Sigmoid colon (tissue), 7 donors: ENCODE measurements around the gene WNT6. TPM values are rescaled to one million over a fixed set of nuclear protein-coding genes. Genes with fewer than 3 reads are reported as not detected.

ENCODE experiments used
- DNase-seq: peaks from one replicate; pipeline ENCODE4 v3.0.0-alpha.2; 2019
- H3K27ac ChIP-seq, 4 donors: fragments of 200-600 bp; sonication (generic); one replicate each; pipeline ENCODE4 v1.5.1; 2016 to 2019; ENCODE audit warnings: mild to moderate bottlenecking in 1 of 4
- H3K27me3 ChIP-seq, 3 donors: fragments of 200-600 bp; sonication (generic); one replicate each; pipeline ENCODE4 v1.5.1; 2019; ENCODE audit warnings: mild to moderate bottlenecking in 1 of 3
- H3K36me3 ChIP-seq, 4 donors: fragments of 200-600 bp; sonication (generic); one replicate each; pipeline ENCODE4 v1.5.1; 2016 to 2019
- H3K4me1 ChIP-seq, 4 donors: fragments of 200-600 bp; sonication (generic); one replicate each; pipeline ENCODE4 v1.5.1; 2017 to 2019
- H3K4me3 ChIP-seq, 4 donors: fragments of 200-600 bp; sonication (generic); one replicate each; pipeline ENCODE4 v1.5.1; 2017 to 2019; ENCODE audit warnings: mild to moderate bottlenecking in 2 of 4, moderate library complexity in 1 of 4
- H3K9me3 ChIP-seq, 4 donors: fragments of 200-600 bp in 3 of 4; sonication (generic) in 3 of 4; one replicate each; pipeline versions ENCODE4 v1.5.1 to v1.6.1; 2013 to 2019
- CTCF ChIP-seq, 4 experiments: fragments of 450-650 bp in 3 of 4; fragments of 200-600 bp in 1 of 4; IDR thresholded peaks; one replicate each; pipeline ENCODE4 v1.5.1; 2016 to 2019; ENCODE audit warnings: antibody characterized with exemption in 4 of 4, mild to moderate bottlenecking in 3 of 4, moderate library complexity in 2 of 4
- EP300 ChIP-seq, 4 donors: sonication (generic); formaldehyde crosslinking; IDR thresholded peaks; one replicate each; pipeline ENCODE4 v1.6.1; 2017; ENCODE audit warnings: antibody characterized with exemption in 4 of 4
- POLR2A ChIP-seq, 2 donors: fragments of 450-650 bp; IDR thresholded peaks; one replicate each; pipeline ENCODE4 v1.6.1; 2016; ENCODE audit warnings: antibody characterized with exemption in 2 of 2, mild to moderate bottlenecking in 2 of 2, moderate library complexity in 2 of 2
- POLR2AphosphoS5 ChIP-seq, 4 donors: sonication (generic); formaldehyde crosslinking; IDR thresholded peaks; one replicate each; pipeline ENCODE4 v1.6.1; 2017; ENCODE audit warnings: antibody characterized with exemption in 4 of 4
- WGBS, 2 donors: extraction: QIAGEN DNeasy Blood & Tissue Kit; methylation state at CpG; one replicate each; pipeline ENCODE4 v1.1.7; 2013; 5-methylcytosine and 5-hydroxymethylcytosine counted together
- intact Hi-C: fragments of 100-400 bp; cut with DNase I; formaldehyde crosslinking; loops from one replicate; pipeline ENCODE4 v1.15.1; 2023
- polyA plus RNA-seq, 3 donors: library from polyadenylated mRNA; stranded (reverse); fragments of 200-250 nt; gene quantifications; one replicate each; pipeline ENCODE4 v1.2.3, GENCODE V29; 2013
- total RNA-seq, 4 donors: library from RNA; depleted of rRNA; stranded (reverse); fragments of >200 nt; gene quantifications; one replicate each; pipeline ENCODE4 v1.1.0, GENCODE V29; 2016
- donor health status: healthy with polysubstance abuse.
- donor health status: Bipolar disorder and iron deficiency.
- donor health status: healthy.

The WNT6 gene
- total and polyA plus RNA-seq, 7 donors, result 1.5 to 3.9 (median 2.9) TPM; not detected in 2

GRCh38 chr2:218849721-218850120 is 9.9 kb upstream of the WNT6 start:
- H3K4me3 ChIP-seq, result no peak overlapping the region
- 70 to 86% methylated on average over 7 of the region's 7 CpGs for WGBS, 2 donors
- peaks cover 8 to 68% (median 39%) of the 10 kb centered on the region in 3 donors for H3K27me3 ChIP-seq
- H3K9me3 ChIP-seq, result no peaks in the 10 kb centered on the region
- no peak overlapping the region for H3K27ac ChIP-seq
- no peak for DNase-seq
- TF ChIP-seq POLR2A (IDR thresholded peaks at IDR 0.05), result no peak
- peaks cover 0 to 11% (median 4%) of the 10 kb centered on the region in 4 donors for H3K4me1 ChIP-seq
- intact Hi-C loops, result loop anchor here (5.0 kb wide), 1 partner anchor 122 kb away; no protein-coding TSS in a partner anchor
- H3K36me3 ChIP-seq, result no peaks in the 10 kb centered on the region

GRCh38 chr2:218850796-218851195 is 8.8 kb upstream of the WNT6 start:
- DNase-seq, result no peak
- Histone ChIP-seq H3K27me3 (peaks cover 8 to 78% (median 47%) of the 10 kb centered on the region in 3 donors), H3K4me1 (peaks cover 0 to 11% (median 4%) of the 10 kb centered on the region in 4 donors), H3K36me3 (no peaks in the 10 kb centered on the region), H3K4me3 (no peak overlapping the region), H3K27ac (no peak overlapping the region), H3K9me3 (no peaks in the 10 kb centered on the region)
- WGBS, 2 donors, result 83 to 85% methylated on average over 2 of the region's 2 CpGs
- TF ChIP-seq EP300 (IDR thresholded peaks at IDR 0.05) (no peak), CTCF (IDR thresholded peaks at IDR 0.05) (no peak), POLR2AphosphoS5 (IDR thresholded peaks at IDR 0.05) (no peak)
- intact Hi-C loops, result no loop called here

GRCh38 chr2:218851286-218851685 is 8.3 kb upstream of the WNT6 start:
- Histone ChIP-seq H3K9me3 (no peaks in the 10 kb centered on the region), H3K27me3 (peaks cover 8 to 83% (median 49%) of the 10 kb centered on the region in 3 donors), H3K4me1 (peaks cover 0 to 11% (median 4%) of the 10 kb centered on the region in 4 donors), H3K4me3 (no peak overlapping the region), H3K36me3 (no peaks in the 10 kb centered on the region), H3K27ac (no peak overlapping the region)
- TF ChIP-seq POLR2AphosphoS5 (IDR thresholded peaks at IDR 0.05) (no peak), EP300 (IDR thresholded peaks at IDR 0.05) (no peak), CTCF (IDR thresholded peaks at IDR 0.05) (no peak), POLR2A (IDR thresholded peaks at IDR 0.05) (no peak)
- intact Hi-C loops, result no loop called here
- no peak for DNase-seq
- 45 to 51% methylated on average over 3 of the region's 3 CpGs for WGBS, 2 donors

- intact Hi-C loops, result loop anchor here (1.0 kb wide), 1 partner anchor 45 kb away; no protein-coding TSS in a partner anchor
- 18% methylated on average over 16 of the region's 16 CpGs for WGBS, 2 donors
- DNase-seq, result no peak
- peaks cover 8 to 98% (median 61%) of the 10 kb centered on the region in 3 donors for H3K27me3 ChIP-seq
- no peaks in the 10 kb centered on the region for H3K36me3 ChIP-seq
- TF ChIP-seq CTCF (IDR thresholded peaks at IDR 0.05) (peak; percentile 24 to 66 (median 61)), POLR2AphosphoS5 (IDR thresholded peaks at IDR 0.05) (no peak)
- H3K9me3 ChIP-seq, result no peaks in the 10 kb centered on the region
- no peak overlapping the region for H3K4me3 ChIP-seq
- no peak overlapping the region for H3K27ac ChIP-seq
- peaks cover 0 to 11% (median 3%) of the 10 kb centered on the region in 4 donors for H3K4me1 ChIP-seq
Observed at GRCh38 chr2:218852911-218853667, 6.5 kb upstream of the WNT6 start.

- H3K36me3 ChIP-seq, result no peaks in the 10 kb centered on the region
- DNase-seq, result peak; percentile 50
- peaks cover 15 to 98% (median 66%) of the 10 kb centered on the region in 3 donors for H3K27me3 ChIP-seq
- peaks cover 0 to 11% (median 4%) of the 10 kb centered on the region in 4 donors for H3K4me1 ChIP-seq
- no peak overlapping the region for H3K4me3 ChIP-seq
- H3K9me3 ChIP-seq, result no peaks in the 10 kb centered on the region
- TF ChIP-seq POLR2A (IDR thresholded peaks at IDR 0.05) (no peak), EP300 (IDR thresholded peaks at IDR 0.05) (no peak), POLR2AphosphoS5 (IDR thresholded peaks at IDR 0.05) (no peak), CTCF (IDR thresholded peaks at IDR 0.05) (no peak)
- intact Hi-C loops, result loop anchor here (1.0 kb wide), 1 partner anchor 45 kb away; no protein-coding TSS in a partner anchor
- no peak overlapping the region for H3K27ac ChIP-seq
- WGBS, 2 donors, result 32 to 39% methylated on average over 5 of the region's 5 CpGs
Observed at GRCh38 chr2:218853766-218854165, 5.8 kb upstream of the WNT6 start.
